GM15510 (cell line): Measurements from ENCODE around the gene UBXN10.

Experiments
- POLR2A ChIP-seq: IDR thresholded peaks from 3 replicates; pipeline ENCODE4 v1.6.1; 2011; ENCODE audit warnings: borderline replicate concordance; ENCODE audit not compliant: insufficient read length; ENCODE audit errors: extremely low read depth

UBXN10 gene

GRCh38 chr1:20223551-20224419 is 37.9 kb downstream of the UBXN10 start:
- no peak for TF ChIP-seq POLR2A

- TF ChIP-seq POLR2A: no peak
Measured at GRCh38 chr1:20224546-20224945, 38.6 kb downstream of the UBXN10 start.

GRCh38 chr1:20227704-20228103 is 41.8 kb downstream of the UBXN10 start:
- TF ChIP-seq POLR2A: no peak

GRCh38 chr1:20228314-20228825 is 42.5 kb downstream of the UBXN10 start:
- no peak for TF ChIP-seq POLR2A

GRCh38 chr1:20229171-20229570 is 43.3 kb downstream of the UBXN10 start:
- TF ChIP-seq POLR2A: no peak

GRCh38 chr1:20233394-20233793 is 47.5 kb downstream of the UBXN10 start:
- no peak for TF ChIP-seq POLR2A

- TF ChIP-seq POLR2A: no peak
Measured at GRCh38 chr1:20233866-20234265, 48.0 kb downstream of the UBXN10 start.

GRCh38 chr1:20234788-20235535 is 49.1 kb downstream of the UBXN10 start:
- TF ChIP-seq POLR2A: no peak

GRCh38 chr1:20237646-20238045 is 51.8 kb downstream of the UBXN10 start:
- TF ChIP-seq POLR2A: no peak

GRCh38 chr1:20240012-20240411 is 54.1 kb downstream of the UBXN10 start:
- no peak for TF ChIP-seq POLR2A

GRCh38 chr1:20242890-20243479 is 57.1 kb downstream of the UBXN10 start:
- no peak for TF ChIP-seq POLR2A
